KMS-11 (cell line): ENCODE measurements around the gene COG4.
"Not testable (repeated sequence)": the region's sequence is repeated elsewhere in the genome, so short reads cannot be mapped to it uniquely, and the experiment has no call there.

Source experiments
- H2AFZ ChIP-seq: fragments of 200-600 bp; sonication (generic); 2 replicates; pipeline ENCODE4 v1.6.1; 2016; ENCODE audit warnings: antibody characterized with exemption, mixed run types, low read depth
- H3K27ac ChIP-seq: fragments of 200-600 bp; sonication (generic); 2 replicates; pipeline ENCODE4 v1.6.1; 2016; ENCODE audit warnings: mild to moderate bottlenecking, mixed run types
- H3K27me3 ChIP-seq: fragments of 200-600 bp; sonication (generic); 2 replicates; pipeline ENCODE4 v1.6.1; 2017; ENCODE audit warnings: mild to moderate bottlenecking, low read depth, mixed run types, moderate library complexity; ENCODE audit not compliant: insufficient read depth
- H3K36me3 ChIP-seq: fragments of 200-600 bp; sonication (generic); 2 replicates; pipeline ENCODE4 v1.6.1; 2017; ENCODE audit warnings: mild to moderate bottlenecking, mixed run types; ENCODE audit not compliant: insufficient read depth
- H3K4me1 ChIP-seq: fragments of 200-600 bp; sonication (generic); 2 replicates; pipeline ENCODE4 v1.6.1; 2016; ENCODE audit warnings: mild to moderate bottlenecking, low read depth, mixed run types; ENCODE audit not compliant: poor library complexity, severe bottlenecking
- H3K4me2 ChIP-seq: fragments of 200-600 bp; sonication (generic); 2 replicates; pipeline ENCODE4 v1.7.0; 2016; ENCODE audit warnings: mild to moderate bottlenecking, mixed run types
- H3K4me3 ChIP-seq: fragments of 200-600 bp; sonication (generic); IDR thresholded peaks from 2 replicates; pipeline ENCODE4 v1.6.1; 2017; ENCODE audit warnings: low read depth, low read length, mixed read lengths; ENCODE audit not compliant: insufficient read depth
- H3K79me2 ChIP-seq: fragments of 200-600 bp; sonication (generic); 2 replicates; pipeline ENCODE4 v1.6.1; 2016; ENCODE audit warnings: low read depth, mixed run types; ENCODE audit not compliant: insufficient read depth
- H3K9ac ChIP-seq: fragments of 200-600 bp; sonication (generic); 2 replicates; pipeline ENCODE4 v1.6.1; 2016; ENCODE audit warnings: mild to moderate bottlenecking, mixed run types
- H4K20me1 ChIP-seq: fragments of 200-600 bp; sonication (generic); 2 replicates; pipeline ENCODE4 v1.6.1; 2016; ENCODE audit warnings: mild to moderate bottlenecking, mixed run types; ENCODE audit not compliant: insufficient read depth
- CTCF ChIP-seq: fragments of 200-600 bp; sonication (generic); conservative IDR thresholded peaks from 2 replicates; pipeline ENCODE4 v1.6.1; 2017; ENCODE audit warnings: low read depth, mild to moderate bottlenecking, antibody characterized with exemption, low read length, moderate library complexity, mixed read lengths

COG4 gene

GRCh38 chr16:70527315-70527996, 4.1 kb upstream of the COG4 start:
- H3K79me2 ChIP-seq, result peaks cover 97% of the 10 kb centered on the region
- peak overlapping the region; percentile 39 for H3K4me2 ChIP-seq
- no peak overlapping the region for H2AFZ ChIP-seq
- H3K9ac ChIP-seq, result no peak overlapping the region
- H3K27me3 ChIP-seq, result no peaks in the 10 kb centered on the region
- H3K27ac ChIP-seq, result no peak overlapping the region
- H3K36me3 ChIP-seq, result peaks cover 40% of the 10 kb centered on the region; the same call in 1 of the 2 replicates
- TF ChIP-seq CTCF, result no peak
- no peak overlapping the region for H3K4me3 ChIP-seq
- peaks cover 44% of the 10 kb centered on the region for H3K4me1 ChIP-seq
- H4K20me1 ChIP-seq, result peaks cover 39% of the 10 kb centered on the region

- H3K4me3 ChIP-seq, result no peak overlapping the region
- no peaks in the 10 kb centered on the region for H3K27me3 ChIP-seq
- peak overlapping the region; percentile 39 for H3K4me2 ChIP-seq
- no peak for TF ChIP-seq CTCF
- H2AFZ ChIP-seq, result no peak overlapping the region
- H3K4me1 ChIP-seq, result peaks cover 54% of the 10 kb centered on the region
- H3K27ac ChIP-seq, result no peak overlapping the region
- H3K79me2 ChIP-seq, result peaks cover 93% of the 10 kb centered on the region
- H3K36me3 ChIP-seq, result peaks cover 31% of the 10 kb centered on the region; the same call in 1 of the 2 replicates
- peaks cover 36% of the 10 kb centered on the region for H4K20me1 ChIP-seq
- no peak overlapping the region for H3K9ac ChIP-seq
These were observed 3.0 kb upstream of the COG4 start for GRCh38 chr16:70526403-70526802.

- H3K4me1 ChIP-seq, result peaks cover 66% of the 10 kb centered on the region
- peaks cover 84% of the 10 kb centered on the region for H3K79me2 ChIP-seq
- H3K36me3 ChIP-seq, result peaks cover 20% of the 10 kb centered on the region; the same call in 1 of the 2 replicates
- peak overlapping the region; percentile 92 for H3K4me2 ChIP-seq
- peak overlapping the region; percentile 95 for H3K27ac ChIP-seq
- peak overlapping the region; percentile 45 for H3K4me3 ChIP-seq
- peak overlapping the region; percentile 79; the same call in 1 of the 2 replicates for H2AFZ ChIP-seq
- H4K20me1 ChIP-seq, result peaks cover 30% of the 10 kb centered on the region
- not testable (repeated sequence) for H3K27me3 ChIP-seq
- peak overlapping the region; percentile 98 for H3K9ac ChIP-seq
These were observed 1.1 kb upstream of the COG4 start for GRCh38 chr16:70524399-70524825.

- H3K27ac ChIP-seq, result peak within 1 kb of the TSS; percentile 95
- peak within 1 kb of the TSS; percentile 45 for H3K4me3 ChIP-seq
- no peaks in the 10 kb centered on the region for H3K27me3 ChIP-seq
- H3K9ac ChIP-seq, result peak within 1 kb of the TSS; percentile 98
- peaks cover 14% of the 10 kb centered on the region; the same call in 1 of the 2 replicates for H3K36me3 ChIP-seq
- peaks cover 26% of the 10 kb centered on the region for H4K20me1 ChIP-seq
- peak within 1 kb of the TSS; percentile 79 for H2AFZ ChIP-seq
- H3K4me1 ChIP-seq, result peaks cover 63% of the 10 kb centered on the region
- H3K79me2 ChIP-seq, result peaks cover 79% of the 10 kb centered on the region
- no peak for TF ChIP-seq CTCF
- H3K4me2 ChIP-seq, result peak within 1 kb of the TSS; percentile 92
These were observed 517 bp upstream of the COG4 start, which contains the start of gene SF3B3 for GRCh38 chr16:70523743-70524398. Gene SF3B3 (plus strand): TSS chr16:70523816. CDS start chr16:70526657, 2,841 bp downstream.
